Measurements from ENCODE around the gene EFL1.
"Not testable (repeated sequence)": the region's sequence is repeated elsewhere in the genome, so short reads cannot be mapped to it uniquely, and the experiment has no call there.

The EFL1 gene

DNA sequence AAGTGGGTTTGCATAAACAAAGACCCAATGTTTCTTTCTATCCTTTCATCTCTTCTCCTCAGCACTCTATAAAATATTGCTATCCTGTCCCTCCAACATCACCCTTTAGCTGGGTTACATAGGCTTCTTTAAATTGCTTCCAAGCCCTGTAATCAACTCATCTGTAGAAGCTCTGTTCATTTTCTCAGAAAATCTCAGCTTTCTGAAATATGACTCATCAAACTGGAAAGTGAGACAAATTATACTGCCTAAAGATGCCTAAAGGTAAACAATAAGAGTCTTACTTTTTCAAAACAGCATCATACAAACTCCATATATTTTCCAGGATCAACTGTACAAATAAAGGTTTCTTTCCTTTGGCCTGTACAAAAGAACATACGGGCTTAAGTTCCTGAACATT lies 33.8 kb downstream of the EFL1 start:
- no peak overlapping the region for H3K4me3 ChIP-seq (ENCODE audit: low read depth, low read length)
- TF ChIP-seq, protein P1, sequence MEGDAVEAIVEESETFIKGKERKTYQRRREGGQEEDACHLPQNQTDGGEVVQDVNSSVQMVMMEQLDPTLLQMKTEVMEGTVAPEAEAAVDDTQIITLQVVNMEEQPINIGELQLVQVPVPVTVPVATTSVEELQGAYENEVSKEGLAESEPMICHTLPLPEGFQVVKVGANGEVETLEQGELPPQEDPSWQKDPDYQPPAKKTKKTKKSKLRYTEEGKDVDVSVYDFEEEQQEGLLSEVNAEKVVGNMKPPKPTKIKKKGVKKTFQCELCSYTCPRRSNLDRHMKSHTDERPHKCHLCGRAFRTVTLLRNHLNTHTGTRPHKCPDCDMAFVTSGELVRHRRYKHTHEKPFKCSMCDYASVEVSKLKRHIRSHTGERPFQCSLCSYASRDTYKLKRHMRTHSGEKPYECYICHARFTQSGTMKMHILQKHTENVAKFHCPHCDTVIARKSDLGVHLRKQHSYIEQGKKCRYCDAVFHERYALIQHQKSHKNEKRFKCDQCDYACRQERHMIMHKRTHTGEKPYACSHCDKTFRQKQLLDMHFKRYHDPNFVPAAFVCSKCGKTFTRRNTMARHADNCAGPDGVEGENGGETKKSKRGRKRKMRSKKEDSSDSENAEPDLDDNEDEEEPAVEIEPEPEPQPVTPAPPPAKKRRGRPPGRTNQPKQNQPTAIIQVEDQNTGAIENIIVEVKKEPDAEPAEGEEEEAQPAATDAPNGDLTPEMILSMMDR (IDR thresholded peaks at IDR 0.05; ENCODE audit: low read depth, low read length, missing control alignments) = no peak
- DNase-seq (ENCODE audit: low read depth) = no peak

DNA sequence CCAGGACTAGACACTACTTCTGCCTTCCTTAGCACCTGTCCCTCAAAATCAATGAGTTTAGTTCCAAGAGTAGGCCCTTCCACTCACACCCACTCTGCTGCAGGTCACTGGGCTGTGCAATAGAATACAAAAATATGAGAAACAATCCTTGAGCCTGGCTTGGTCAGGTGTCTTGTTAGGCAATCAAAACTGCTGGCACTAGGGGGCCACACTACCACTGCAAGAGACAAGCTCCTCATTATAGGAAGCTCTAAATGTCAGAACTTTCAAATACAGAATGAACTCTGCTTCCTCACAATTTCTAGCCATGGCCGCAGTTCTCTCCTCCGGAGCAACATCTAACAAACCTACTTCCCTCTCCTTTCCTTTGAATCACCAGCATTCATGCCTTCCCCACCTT lies 41.0 kb downstream of the EFL1 start:
- DNase-seq (ENCODE audit: low read depth) = peak; percentile 5
- H3K4me3 ChIP-seq (ENCODE audit: low read depth, low read length) = not testable (repeated sequence)
- TF ChIP-seq, protein P1 (IDR thresholded peaks at IDR 0.05; ENCODE audit: low read depth, low read length, missing control alignments) = peak; percentile 48

DNA sequence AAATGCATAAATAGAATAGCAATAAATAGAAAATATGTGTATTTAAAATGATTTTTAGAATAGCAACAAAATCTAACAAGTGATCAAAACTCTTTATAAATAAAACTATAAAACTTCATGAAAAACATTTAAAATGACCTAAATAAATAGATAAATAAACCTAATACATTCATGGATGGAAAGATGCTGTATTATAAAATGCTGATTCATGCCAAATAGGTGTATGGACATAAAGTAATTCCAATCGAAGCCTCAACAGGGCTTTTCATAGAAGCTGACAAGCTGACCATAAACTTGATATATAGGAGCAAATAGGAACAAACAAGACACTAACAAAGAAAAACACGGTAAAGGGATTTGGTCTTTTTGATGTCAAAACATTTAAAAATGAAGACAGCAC lies 46.4 kb downstream of the EFL1 start:
- not testable (repeated sequence) for H3K4me3 ChIP-seq (ENCODE audit: low read depth, low read length); DNase-seq (ENCODE audit: low read depth)

DNA sequence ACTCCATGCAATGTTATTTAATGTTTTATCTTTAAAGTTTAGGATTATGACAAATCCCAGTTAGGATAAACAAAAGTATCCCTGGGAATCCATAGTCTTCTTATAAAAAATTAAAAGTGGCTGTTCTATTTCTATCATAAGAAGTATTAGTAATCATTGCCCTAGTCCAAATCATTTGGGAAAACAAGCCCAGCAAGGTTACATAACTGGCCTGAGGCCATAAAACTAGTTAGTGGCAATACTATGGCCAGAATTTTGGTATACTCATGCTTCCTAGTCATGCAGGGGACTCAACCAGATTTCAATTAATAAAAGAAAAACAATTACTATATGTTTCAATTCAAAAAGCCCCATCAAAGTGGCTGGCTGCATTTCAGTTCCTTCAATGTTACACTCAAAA lies 50.3 kb downstream of the EFL1 start:
- not testable (repeated sequence) for DNase-seq (ENCODE audit: low read depth); H3K4me3 ChIP-seq (ENCODE audit: low read depth, low read length)

DNA sequence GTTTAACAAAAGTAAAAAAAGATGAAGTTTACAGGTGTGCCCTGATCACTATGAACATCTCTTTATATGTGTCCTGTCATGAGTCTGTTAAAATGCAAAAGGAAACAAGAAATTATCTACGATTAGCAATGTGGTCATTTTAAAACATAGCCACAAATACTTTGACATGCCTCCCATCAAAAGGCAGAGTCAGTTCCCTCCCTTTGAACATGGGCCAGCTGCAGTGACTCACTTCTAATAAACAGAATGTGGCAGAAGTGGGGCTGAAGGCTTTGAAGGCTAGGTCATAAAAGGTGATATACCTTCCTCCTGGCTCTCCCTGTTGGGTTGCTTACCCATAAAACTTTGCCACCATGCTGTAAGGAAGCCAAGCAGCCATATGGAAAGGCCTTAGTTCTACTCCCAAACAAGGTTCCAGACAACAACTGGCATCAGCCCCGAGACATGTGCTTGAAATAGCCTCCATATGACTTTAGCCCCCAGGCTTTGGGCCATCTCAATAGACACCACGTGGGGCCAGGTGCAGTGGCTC lies 52.4 kb downstream of the EFL1 start:
- not testable (repeated sequence) for H3K4me3 ChIP-seq (ENCODE audit: low read depth, low read length); DNase-seq (ENCODE audit: low read depth)

DNA sequence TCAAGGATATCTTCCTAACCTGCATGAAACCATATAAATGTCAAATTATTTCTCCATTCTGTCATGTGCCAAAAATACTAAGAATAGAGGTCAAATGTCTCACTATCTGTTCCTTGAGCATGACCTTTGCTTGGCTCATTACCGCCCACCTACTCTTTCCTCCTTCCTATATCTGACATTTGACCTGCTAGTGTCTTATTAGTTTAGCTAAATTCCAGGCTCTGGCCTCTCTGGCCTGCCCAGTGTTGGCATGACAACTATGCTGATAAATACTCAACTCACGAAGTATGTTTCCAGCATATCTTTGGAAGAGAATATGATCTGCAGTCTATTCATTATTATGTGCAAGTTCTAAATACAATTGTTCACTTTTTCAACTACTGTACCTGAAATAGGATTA lies 58.0 kb downstream of the EFL1 start:
- not testable (repeated sequence) for H3K4me3 ChIP-seq (ENCODE audit: low read depth, low read length); DNase-seq (ENCODE audit: low read depth)

DNA sequence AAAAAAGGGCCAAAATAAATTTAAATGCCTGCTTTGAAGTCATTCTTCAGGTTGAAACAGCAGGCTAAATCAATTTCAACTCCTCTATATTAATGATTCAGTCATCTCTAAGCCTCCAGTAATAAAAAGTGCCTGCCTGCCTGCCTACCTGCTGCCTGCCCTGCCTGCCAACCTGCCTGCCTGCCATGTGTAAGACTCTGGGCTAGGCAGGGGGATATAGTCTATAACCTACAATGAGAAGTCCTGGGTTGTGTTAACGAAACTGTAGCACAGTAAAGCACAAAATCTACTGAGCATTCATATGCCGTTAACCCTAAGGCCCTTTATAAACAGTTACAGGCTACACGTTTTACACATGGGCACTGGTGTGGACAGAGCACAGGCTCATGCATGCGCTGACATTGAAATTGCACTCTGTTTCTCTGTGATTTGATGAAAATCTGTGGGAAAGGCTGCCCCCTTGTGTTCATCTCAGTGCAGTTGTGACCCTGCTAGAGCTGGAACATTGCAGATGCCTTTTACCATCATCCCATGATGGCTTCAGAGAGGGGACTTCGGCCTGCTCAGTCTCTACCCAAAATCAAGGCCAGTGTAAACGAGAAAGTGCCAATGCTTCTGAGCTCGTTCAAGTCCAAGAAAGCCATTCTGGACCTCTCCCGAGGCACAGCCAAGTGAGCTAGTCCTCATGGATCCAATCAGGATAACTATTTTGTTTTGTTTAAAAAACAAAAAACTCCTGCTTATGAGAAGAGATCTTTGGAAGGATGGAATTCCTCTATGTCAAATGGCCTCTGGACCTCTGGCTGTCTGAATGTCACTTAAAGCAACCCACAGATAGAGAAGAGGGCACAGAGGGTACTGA lies 64.6 kb downstream of the EFL1 start:
- no peak overlapping the region for H3K4me3 ChIP-seq (ENCODE audit: low read depth, low read length)
- TF ChIP-seq, protein P1 (IDR thresholded peaks at IDR 0.05; ENCODE audit: low read depth, low read length, missing control alignments) = peak; percentile 79
- peak; percentile 31 for DNase-seq (ENCODE audit: low read depth)

DNA sequence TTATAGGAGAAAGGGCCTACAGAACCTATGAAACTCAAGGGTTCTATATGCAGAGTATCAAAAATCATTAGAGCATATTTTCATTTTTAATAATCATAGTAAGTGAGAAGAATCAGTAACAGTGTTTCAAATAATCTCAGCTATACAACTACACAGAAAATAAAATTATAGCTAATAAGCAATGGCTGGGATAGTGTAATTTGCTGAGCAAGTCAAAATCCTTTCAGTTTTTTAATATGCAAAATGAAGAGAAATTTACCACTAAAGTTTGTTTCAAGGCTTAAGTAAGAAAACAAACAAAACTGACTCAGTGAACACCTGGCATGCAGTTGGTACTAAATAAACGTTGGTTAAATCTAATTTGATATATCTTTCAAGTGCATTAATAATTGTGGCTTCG lies 66.2 kb downstream of the EFL1 start:
- TF ChIP-seq, protein P1 (IDR thresholded peaks at IDR 0.05; ENCODE audit: low read depth, low read length, missing control alignments) = no peak
- no peak overlapping the region for H3K4me3 ChIP-seq (ENCODE audit: low read depth, low read length)
- DNase-seq (ENCODE audit: low read depth) = no peak

DNA sequence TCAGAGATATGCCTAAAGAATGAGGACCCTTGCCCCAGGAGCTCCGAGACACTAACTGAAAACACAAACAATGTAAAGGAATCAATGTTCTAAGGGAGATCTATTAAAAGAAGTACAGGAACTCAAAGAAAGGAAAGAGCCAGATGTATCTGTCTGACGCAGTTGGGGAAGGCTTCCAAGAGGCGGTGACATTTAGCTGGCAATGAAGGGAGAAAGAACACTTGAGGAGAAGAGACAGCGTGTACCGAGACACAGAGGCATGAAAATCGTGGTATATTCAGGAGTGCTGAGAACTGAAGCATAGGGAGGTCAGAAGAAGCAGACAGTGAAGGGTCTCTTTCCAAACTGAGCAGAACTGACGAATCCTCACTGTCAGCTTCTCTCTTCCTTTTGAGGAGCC lies 66.7 kb downstream of the EFL1 start:
- DNase-seq (ENCODE audit: low read depth); H3K4me3 ChIP-seq (ENCODE audit: low read depth, low read length): not testable (repeated sequence)

DNA sequence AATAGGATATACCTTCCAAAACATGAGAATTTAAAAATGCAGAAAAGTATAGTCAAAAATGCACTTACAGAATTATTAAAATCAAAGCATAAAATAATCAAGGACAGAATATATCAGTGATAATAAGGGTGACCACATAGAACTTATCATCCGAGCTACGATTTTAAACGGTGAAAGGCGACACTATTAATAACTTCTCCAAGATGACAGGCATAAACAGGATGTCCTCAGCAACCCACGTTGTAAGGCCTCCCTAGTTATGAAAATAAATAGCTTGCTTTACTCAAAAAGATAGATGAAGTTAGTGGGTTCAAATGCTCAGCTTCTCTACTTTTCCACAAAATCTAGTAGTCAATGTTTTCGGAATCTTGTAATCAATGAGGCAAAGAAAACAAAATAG lies 68.0 kb downstream of the EFL1 start:
- not testable (repeated sequence) for H3K4me3 ChIP-seq (ENCODE audit: low read depth, low read length); DNase-seq (ENCODE audit: low read depth)

DNA sequence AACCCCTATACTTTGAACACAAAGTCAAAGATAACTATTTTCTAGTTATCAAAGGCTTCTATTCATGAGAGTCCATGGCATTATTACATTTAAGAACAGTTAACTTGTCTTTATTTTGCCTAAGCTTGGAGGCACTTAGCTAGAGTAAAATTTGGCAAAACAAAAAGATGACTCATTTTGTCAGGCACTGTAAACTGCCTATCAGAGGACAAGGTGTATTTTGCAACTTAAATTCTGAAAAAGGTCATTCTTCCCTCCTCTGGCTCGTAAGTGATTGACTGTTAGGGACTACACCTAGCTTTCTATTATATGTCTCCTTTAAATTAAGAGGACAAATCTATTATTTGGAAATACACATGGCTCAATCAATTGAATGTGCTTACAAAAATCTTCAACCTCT lies 69.1 kb downstream of the EFL1 start:
- not testable (repeated sequence) for H3K4me3 ChIP-seq (ENCODE audit: low read depth, low read length); DNase-seq (ENCODE audit: low read depth)

DNA sequence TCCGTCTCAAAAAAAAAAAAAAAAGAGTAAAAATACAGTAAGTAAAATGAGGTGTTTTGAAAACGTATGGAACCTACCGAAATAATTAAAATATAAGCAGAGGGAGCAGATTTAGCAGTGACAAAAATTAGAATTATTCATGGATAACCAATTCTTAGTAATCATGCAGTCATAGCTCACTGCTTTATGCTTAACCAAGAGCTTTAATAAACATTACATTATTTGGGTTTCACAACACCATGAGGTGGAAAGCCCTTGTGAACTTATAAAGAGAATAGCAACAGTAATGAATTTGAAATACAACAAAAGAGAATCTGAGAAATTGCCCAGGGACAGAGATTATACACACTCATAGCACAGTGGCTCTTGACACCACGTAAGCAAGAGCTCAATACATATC lies 70.1 kb downstream of the EFL1 start:
- not testable (repeated sequence) for DNase-seq (ENCODE audit: low read depth); H3K4me3 ChIP-seq (ENCODE audit: low read depth, low read length)
